Measurements from ENCODE around the gene SH3RF3.
A peak's percentile ranks its signal among the peaks of the same experiment; 100 is the strongest.

Gene SH3RF3

DNA sequence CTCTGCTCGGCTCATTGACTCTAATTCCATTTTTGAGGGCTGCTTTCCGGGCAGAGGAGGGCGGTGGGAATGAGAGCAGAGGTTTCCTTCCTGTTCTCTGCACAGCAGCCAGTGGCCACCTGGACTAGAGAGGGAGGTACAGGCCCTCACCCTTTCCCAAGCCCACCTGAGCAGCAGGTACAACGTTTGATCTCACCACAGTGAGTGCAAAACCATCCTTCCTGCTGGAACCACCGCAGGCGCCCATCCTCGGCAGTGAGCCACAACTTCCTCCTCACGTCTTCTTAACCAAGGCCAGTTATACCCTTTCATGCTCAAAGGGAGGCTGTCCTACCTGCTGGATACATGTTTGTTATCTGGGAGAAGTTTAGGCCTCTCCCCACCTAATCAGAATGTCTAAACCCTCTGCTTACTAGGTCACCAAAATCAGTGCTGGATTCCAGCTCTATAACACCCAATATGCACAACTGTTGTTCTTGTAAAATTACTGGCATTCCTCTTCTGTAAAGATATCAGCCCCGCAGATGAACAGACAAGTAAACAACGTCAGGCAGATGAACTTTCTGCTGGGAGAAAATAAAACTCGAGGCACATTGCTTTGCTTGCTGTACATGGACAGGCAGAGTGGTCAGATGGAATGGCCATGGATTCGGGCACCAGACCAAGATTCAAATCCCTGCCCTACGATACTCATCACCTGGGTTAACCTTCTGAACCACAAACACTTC is 191.4 kb downstream of the SH3RF3 start:
- DNase-seq = no peak

DNA sequence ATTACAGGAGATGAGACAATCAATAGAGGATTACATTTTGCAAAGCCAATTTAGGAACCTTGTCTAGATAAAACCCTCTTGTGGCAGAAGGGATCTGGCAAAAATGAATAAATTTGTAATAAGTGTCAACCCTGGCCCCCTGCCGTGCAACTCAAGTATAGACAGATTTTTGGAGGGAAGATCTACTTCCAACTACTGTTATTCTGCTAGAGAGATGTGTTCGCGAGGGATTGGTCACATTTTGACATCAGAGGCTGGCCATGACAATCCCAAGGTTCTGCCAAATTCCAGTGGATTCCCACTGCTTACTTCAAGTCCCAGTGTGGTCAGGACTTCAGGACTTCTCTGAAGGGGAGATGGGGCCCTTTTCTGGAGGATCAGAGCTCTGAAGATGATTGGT is 192.6 kb downstream of the SH3RF3 start:
- no peak for DNase-seq

DNA sequence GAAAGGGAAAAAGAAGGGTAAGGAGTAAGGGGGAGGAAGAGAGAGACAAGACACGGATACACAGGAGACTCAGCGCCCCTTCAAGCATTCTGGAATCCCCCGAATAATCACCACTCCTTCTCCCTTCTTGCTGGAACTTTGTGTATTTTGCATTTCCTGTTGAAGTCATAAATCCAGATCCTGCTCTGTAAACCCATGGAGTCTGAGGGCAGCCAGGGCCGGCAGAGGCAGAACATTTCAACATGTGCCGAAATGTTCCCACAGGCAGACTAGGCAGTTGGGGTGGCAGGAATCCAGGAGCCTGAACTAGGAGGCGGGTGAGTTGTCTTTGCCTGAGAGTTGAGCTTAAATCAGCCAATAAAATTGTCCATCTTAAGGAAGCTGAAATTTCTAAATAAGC is 193.1 kb downstream of the SH3RF3 start:
- no peak for DNase-seq

DNA sequence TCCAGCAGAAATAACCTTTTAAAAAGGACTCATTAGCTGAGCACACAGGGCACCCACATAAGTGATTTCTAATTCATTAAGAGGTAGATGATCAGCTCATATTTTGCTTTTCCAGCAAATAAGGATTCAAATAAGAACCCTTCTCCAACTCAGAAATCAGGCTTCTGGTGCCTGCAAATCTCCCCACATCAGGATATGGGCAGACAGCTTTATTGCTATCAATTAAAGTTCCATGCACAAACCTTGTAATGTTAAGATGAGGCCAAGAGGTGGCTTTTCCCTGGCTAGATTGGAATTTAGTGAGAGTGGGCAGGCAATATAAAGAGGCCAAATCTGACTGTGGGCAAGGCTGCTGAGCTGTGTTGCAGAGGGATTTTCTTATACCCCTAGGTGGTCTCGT is 193.6 kb downstream of the SH3RF3 start:
- no peak for DNase-seq

DNA sequence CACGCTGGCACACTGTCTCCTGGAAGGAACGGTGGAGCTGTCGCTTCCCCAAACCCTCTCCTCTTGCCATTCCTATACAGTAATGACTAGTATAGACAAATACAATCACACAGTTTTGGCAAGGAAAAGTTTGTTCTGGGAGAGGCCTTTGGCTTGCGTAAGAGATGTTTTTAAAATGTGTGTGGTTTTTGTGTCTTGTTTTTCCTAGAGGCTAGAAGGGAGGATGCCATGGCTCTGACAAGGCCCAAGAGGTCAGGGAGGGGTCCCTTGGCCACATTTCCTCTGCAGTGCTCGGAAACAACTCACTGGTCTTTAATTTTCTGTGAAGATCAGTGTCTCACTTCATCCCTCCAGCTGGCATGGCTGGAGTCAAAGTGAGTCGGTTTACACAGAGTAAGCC is 195.9 kb downstream of the SH3RF3 start:
- no peak for DNase-seq

DNA sequence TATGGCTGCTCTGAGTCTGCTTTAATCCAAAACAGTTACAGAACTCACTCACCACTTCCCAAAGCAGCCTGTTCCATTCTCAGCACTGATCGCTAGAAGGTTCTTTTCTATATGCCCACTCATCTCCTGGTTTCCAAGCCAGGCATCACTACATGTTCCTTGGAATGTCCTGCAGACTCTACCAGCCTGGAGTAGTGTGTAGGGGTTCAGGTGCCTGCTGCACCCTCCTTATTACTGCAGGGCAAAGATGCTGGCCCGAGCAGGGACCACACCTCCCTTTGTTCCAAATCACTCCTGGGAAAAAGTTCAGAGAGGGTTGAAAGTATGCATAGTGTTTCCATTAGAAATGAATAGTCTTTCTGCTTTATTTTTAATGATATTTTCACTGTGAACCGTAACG is 196.6 kb downstream of the SH3RF3 start:
- DNase-seq = no peak

DNA sequence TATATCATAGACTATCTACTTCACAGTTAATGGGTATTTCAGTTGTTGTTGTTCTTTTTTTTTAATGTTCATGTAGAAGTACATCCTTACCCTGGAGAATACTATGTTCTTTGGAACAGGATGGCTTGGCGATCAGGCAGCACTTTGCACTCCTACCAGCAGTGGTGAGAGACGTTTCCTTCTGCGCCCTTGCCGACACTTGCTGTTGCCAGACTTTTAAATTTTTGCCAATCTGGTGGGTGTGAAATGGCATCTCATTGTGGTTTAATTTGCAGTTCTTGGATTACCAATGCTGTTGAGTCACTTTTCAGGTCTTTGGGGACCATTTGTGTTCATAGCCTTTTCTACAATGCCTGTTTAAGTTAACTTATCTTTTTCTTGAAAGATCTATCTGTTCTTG is 197.3 kb downstream of the SH3RF3 start:
- DNase-seq = no peak

DNA sequence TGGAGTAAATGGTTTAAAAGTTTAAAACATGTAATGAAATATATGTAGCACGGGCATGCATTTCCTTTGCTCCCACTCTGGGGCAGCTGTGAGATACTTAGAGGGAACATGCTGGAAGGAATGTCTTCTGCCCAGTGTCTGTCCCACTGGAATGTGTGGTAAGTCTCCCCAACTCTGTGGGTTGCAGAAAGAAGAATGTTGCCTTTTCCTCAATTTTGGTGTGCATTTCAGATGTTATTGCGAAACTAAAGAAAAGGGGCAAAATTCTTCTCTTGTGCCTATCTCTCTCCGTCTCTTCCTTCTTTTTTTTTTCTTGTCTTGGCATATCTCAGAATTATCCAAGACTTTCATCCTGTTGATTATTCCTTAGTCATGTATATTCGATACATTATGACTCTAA is 201.1 kb downstream of the SH3RF3 start:
- DNase-seq = no peak

DNA sequence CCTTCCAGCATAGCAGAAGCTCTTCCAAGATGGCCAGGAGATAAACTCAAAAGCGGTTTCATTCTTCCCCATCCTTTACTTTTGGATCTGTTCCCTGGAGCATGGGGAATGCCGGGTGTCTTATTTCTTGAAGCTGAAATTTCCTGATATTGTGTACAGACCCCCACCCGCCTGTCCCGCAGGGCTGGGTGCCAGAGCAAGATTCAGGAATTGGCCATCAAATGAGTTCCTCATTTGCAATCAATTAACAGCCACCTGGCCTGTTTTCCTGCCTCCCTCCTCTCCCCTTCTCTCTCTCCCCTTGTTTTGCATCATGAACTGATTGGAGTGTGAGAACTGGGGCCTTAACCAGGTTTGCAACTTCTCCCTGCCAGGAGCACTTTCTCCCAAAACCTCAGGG is 202.1 kb downstream of the SH3RF3 start:
- DNase-seq = no peak

DNA sequence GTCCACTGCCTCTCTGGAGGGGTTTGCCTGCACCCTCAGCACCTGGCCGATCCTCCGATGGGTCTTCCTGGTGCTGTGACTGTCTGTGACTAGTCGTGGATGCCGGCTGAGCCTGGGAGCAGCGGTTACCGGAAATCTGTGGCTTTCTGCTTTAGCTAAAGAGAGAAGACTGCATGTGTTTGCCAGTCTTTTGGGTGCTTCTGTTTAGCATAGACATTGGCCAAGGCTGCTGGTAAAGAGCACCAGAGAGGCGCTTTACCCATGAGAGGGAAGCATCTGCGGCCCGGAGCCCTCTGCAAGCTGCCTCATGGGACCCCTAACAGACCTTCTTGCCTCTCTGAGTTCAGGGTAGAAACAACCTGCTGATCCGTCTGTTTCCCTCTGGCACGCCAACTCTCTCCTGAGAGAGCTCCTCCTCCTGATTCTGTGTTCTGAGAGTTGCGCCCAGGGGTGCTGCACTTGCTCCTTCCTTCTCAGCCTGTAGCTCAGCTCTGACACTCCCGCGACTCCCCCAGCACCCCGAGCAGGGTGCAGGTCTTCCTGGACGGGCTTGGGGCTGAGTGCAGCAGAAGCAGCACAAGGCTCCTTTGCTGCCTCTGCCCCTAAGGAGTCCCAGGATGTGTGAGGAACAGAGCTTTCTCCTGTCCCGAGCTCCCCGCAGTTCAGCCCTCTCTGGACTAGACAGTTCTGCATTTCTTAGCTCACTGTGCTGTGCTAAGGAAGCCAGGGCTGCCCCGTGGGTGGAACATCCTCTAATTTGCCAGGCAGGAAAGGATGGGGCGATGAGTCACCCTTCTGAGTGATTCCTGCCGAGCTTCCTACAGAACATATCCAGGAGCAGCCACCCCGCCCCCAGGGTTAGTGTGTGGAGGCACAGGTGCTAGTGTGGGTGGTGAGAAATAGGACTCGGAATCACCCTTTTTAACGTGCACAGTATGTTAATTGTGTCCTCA is 203.2 kb downstream of the SH3RF3 start:
- peak; percentile 77 for DNase-seq

DNA sequence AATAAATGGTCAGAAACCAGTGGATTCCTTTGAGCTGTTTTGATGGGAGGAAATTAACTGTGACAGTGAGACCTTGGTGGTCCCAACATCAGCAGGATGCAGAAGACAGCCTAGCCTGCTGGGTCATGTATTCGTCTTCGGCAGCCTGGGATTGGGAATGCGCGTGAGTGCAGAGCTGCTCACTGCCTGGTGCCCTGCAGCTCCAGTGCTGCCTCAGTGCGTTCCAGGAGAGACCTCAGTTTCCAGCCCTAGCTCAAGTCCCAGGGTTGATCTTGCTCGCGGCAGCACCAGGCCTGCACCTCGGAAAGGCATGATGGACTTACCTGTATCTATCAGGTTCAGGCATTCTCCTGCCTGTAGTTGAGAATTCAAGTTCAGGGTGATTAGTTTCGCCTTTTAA is 203.9 kb downstream of the SH3RF3 start:
- no peak for DNase-seq

DNA sequence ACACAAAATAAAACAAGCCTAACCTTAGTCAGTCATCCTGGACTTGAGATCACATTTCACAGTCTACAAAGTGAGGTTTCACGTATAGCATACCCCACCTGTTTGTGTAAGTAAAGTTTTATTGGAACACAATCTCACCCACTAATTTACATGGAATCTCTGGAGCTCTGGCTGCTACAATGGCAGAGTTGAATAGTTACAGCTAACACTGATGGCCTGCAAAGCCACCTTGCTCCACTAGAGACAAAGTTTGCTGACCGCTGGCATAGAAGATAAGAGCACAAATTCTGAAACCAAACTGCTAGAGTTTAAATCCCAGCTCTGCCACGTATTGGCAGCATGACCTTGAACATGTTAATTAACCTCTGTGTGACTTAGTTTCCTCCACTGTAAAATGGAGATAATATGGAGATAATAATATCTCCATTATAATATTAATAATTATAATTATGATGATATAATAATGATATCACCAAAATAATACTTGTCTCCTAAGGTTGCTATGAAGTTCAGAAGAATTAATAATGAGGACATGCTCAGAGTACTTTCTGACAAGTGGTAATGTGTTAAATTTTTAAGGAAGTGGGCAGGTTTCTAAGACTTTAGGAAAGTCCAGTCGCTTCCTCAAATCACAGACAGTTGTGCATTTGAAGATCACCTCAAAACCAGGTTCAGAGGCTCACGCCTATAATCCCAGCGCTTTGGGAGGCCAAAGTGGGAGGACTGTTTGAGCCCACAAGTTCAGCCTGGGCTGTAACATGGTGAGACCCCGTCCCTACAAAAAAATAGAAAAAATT is 204.6 kb downstream of the SH3RF3 start:
- DNase-seq = no peak

DNA sequence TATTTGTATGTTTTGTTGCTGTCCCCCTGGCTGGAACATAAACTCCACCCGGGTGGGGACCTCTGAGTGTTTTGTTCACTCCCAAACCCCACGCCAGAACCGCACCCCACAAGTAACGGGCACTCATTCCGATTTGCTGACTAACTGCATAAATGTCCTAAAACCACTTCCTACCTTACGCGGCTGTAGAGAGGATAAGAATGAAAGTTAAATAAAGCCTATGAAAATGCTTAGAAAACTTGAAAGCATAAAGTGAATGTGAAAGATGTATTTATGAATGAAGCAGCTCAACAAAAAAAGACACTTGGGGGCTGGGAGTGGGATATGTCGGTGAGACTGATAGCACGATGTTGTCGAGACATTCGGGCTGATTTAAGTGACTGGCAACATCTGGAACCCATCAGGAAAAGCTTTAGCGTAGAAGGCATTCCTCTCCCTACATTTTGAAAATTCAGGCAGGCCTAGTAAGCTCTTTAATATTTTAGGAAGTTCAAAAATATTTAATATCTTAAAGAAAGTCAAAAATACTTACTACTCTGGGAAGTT is 206.7 kb downstream of the SH3RF3 start:
- peak; percentile 55 for DNase-seq

DNA sequence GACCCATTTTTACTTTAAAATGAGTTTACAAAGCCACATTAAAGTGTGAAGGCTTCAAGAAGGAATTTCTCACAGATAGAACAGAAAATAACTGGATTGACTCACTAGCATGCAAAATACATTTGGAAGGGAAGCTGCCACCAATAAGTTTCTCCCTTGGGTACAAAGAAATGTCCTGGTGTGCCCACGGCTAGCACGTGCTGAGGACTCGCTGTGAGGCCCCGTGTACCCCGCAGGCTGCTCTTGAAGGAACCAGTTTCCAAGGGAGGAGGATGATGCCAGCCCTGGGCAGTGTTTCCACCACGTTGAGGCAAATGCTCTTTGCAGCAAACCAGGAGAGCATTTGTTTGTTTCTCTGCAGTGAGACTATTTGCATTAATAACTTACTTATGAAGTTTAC is 207.3 kb downstream of the SH3RF3 start:
- no peak for DNase-seq

DNA sequence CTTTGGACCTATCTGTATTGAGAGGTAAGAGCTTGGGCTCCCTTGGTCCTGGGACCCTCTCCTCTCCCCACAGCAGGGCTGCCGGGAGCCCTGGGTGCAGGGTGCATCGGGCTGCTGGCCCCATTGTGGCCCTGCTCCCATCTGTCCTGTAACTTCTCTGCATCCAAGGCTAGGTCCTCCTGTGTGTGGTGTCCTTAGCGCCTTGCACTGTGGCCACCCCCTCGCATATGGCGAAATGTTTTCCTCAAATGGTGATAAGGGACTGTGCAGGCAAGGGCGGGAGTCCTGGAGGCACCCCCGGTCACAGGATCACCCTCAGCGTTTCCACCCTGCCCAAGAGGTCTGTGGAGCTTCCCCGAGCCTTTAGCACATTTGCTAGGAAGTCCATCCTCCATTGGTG is 208.2 kb downstream of the SH3RF3 start:
- no peak for DNase-seq

DNA sequence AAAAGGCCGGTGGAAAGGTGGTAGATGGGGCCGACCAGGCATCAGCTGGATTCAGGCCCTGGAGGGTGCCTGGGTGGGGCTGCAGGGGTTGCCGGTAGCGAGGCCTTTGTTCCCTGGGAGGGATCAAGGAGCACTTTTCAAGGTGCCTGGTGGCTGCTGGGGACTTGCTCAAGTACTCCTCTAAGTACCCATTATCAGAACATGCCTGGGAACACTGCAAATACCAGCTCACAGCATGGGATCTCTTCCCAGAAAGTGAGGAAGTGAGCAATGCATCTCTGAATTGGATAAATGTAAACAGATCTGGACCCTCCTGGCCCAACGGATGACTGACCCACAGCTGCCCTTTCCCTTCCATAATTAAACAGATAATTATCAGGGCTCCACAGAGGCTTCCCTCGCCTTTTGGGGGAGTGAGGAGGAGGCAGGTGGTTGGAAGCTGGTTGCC is 210.5 kb downstream of the SH3RF3 start:
- no peak for DNase-seq

DNA sequence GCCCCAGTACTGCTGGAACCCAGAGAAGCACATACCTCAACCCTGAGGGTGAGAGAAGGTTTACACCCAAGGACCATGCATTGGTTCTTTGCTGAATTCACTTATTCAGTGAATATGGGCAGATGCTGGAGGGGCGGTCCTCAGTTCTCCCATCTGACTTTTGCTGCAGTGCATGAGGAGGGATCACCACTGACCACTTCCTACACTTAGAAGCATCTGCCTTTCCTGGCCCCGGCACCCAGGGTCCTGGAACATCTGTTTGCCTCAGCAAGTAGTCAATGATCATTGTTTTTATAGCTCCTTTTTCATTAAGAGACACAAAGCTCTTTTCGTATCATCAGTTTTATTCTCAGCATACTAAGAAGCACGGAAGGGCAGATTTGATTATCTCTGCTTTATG is 211.4 kb downstream of the SH3RF3 start:
- no peak for DNase-seq

DNA sequence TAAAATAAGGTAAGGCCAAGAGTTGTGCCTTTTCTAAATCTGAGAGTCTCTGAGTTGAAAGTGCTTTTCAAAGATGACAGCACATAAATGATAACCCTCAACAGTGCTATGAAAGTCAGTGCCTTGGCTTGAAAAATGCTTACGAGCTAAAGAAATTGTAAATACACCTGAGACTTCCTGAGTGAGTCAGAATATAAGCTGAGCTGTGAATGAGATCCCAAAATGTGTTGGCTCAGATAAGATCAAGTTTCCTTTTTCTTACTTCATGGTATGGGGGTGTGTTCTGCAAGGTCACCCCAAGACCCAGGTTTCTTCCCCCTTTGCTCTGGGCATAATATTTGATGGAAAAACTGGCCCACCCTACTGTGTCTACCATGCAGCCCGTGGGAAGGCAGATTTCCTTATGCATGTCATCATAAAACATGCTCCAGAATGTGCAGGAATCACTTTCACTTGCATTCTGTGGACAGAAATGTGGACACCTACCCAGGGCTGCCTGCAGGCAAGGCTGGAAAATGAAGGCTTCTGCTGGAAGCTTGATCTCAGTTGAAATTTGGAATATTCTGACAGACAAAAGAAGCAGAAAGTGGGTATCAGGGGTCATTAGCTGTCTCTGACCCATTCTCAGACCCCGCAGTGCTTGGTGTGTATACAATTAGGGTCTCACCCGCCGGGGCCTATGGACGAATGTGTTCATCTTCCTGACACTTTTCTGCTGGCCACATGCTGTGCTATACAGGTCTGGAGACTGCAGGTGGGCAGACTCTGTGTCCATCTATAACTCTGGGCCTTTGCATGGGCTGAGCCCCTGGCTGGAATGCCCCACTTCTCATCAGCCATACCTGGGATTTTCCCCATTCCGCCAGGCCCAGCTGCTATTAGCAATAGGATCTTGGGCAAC is 212.6 kb downstream of the SH3RF3 start:
- DNase-seq = no peak

DNA sequence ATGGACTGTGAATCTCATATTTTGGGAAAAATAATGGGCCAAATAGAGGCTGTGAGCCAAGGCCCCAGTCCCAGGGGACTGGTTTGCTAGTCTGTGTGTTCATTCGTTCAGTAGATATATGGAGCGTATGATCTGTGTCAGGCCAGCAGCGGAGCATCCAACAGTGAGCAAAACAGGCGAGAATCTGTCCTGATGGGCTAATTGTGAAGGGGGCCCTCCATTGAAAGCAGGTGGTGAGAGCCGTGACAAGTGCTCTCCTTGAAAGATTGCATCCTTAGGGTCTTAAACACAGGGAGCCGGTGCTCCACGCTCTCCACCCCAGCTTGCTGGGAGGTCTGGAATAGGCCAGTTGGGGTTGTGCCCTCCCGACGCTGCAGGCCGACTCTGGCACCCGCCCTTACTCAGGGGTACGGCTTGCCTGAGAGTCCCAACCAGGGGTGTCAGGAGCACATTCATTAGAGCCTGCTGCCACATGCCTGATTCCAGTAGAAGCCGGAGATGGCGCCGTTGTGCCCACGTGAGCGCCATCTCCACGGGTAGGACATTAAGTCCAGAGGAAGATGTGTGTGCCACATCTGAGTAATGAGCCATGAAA is 213.3 kb downstream of the SH3RF3 start:
- DNase-seq = no peak

DNA sequence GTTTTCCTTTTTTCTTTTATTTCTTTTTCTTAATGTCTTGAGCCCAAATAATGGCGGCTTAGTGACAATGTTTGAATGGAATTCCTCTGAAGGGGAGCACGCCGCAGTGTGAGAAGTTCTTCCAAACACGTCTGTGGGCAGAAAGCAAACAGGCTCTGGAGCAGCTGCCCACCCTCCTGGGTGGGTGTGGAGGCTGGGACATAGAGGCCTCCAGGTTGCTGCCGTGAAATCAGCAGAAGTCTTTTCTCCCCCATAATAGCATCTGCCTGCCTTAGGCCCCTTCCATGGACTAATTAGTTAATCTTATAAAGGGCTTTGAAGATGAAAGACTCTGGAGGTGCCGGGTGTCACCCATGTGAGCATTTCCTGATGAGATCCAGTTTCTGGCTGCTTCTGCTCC is 213.9 kb downstream of the SH3RF3 start:
- DNase-seq = no peak

DNA sequence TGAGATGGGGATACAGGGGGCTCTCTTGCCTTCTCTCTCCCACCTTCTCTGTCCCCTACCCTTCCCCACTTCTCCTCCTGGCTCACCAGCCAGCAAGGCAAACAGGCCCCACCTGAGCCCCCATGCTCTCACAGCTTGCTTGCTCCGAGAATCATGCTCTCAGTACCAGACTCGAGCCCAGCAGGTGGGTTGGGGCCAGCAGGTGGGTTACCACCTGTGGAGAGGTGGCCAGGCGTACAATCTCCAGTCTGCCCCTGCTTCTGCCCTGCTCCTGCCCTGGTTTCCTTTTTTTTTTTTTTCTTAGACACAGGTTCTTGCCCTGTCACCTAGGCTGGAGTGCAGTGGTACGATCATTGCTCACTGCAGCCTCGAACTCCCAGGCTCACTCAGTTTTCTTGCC is 214.5 kb downstream of the SH3RF3 start:
- no peak for DNase-seq
